ENCODE results near the gene ZBED5.
A peak's percentile ranks its signal among the peaks of the same experiment; 100 is the strongest.
"Not testable (repeated sequence)": the region's sequence is repeated elsewhere in the genome, so short reads cannot be mapped to it uniquely, and the experiment has no call there.

ZBED5 gene

GRCh38 chr11:10838083-10838482 is 19.8 kb downstream of the ZBED5 start:
- no peak for DNase-seq (ENCODE audit: low spot score)

- not testable (repeated sequence) for DNase-seq (ENCODE audit: low spot score)
Observed at GRCh38 chr11:10836884-10837283, 21.0 kb downstream of the ZBED5 start.

GRCh38 chr11:10829139-10829538 is 28.7 kb downstream of the ZBED5 start:
- DNase-seq (ENCODE audit: low spot score) = no peak

GRCh38 chr11:10828402-10828801 is 29.5 kb downstream of the ZBED5 start:
- no peak for DNase-seq (ENCODE audit: low spot score)

- DNase-seq (ENCODE audit: low spot score) = no peak
Observed at GRCh38 chr11:10824888-10825287, 33.0 kb downstream of the ZBED5 start.

- no peak for DNase-seq (ENCODE audit: low spot score)
Observed at GRCh38 chr11:10823152-10823579, 34.7 kb downstream of the ZBED5 start.

- not testable (repeated sequence) for DNase-seq (ENCODE audit: low spot score)
Observed at GRCh38 chr11:10822491-10822890, 35.4 kb downstream of the ZBED5 start.

- DNase-seq (ENCODE audit: low spot score) = no peak
Observed at GRCh38 chr11:10818594-10818993, 39.3 kb downstream of the ZBED5 start.

- no peak for DNase-seq (ENCODE audit: low spot score)
Observed at GRCh38 chr11:10813945-10814344, 43.9 kb downstream of the ZBED5 start.

- DNase-seq (ENCODE audit: low spot score) = peak; percentile 31
Observed at GRCh38 chr11:10809373-10810160, 48.3 kb downstream of the ZBED5 start.

GRCh38 chr11:10808553-10809372 is 49.1 kb downstream of the ZBED5 start, which contains the start of gene EIF4G2:
TSS of gene EIF4G2 (minus strand) at chr11:10808926.
- peak; percentile 97 for DNase-seq (ENCODE audit: low spot score)

- no peak for DNase-seq (ENCODE audit: low spot score)
Observed at GRCh38 chr11:10808235-10808552, 49.7 kb downstream of the ZBED5 start.

- DNase-seq (ENCODE audit: low spot score) = peak; percentile 15
Observed at GRCh38 chr11:10807493-10808234, 50.2 kb downstream of the ZBED5 start.

GRCh38 chr11:10806206-10806605 is 51.6 kb downstream of the ZBED5 start:
- no peak for DNase-seq (ENCODE audit: low spot score)

- no peak for DNase-seq (ENCODE audit: low spot score)
Observed at GRCh38 chr11:10805741-10806140, 52.1 kb downstream of the ZBED5 start.

- no peak for DNase-seq (ENCODE audit: low spot score)
Observed at GRCh38 chr11:10803676-10804075, 54.2 kb downstream of the ZBED5 start.
